Subcutaneous adipose tissue (tissue), 4 donors: ENCODE measurements around the gene PARP15. TPM values are rescaled to one million over a fixed set of nuclear protein-coding genes. Genes with fewer than 3 reads are reported as not detected.

ENCODE experiments used
- CTCF ChIP-seq: fragments of 450-650 bp; IDR thresholded peaks from one replicate; pipeline ENCODE4 v1.5.1; 2016; ENCODE audit warnings: low read depth, mild to moderate bottlenecking, control low read depth, antibody characterized with exemption, moderate library complexity
- total RNA-seq, 4 donors: library from RNA; depleted of rRNA; stranded (reverse); fragments of >200 nt; gene quantifications; one replicate each; pipeline ENCODE4 v1.1.0, GENCODE V29; 2016

PARP15 gene
- total RNA-seq, 4 donors from 2014 or later = 4.9 to 20.7 (median 8.0) TPM

GRCh38 chr3:122559906-122560305 is 17.5 kb upstream of the PARP15 start:
- TF ChIP-seq CTCF = no peak

- no peak for TF ChIP-seq CTCF
Measured at GRCh38 chr3:122560680-122561079, 16.8 kb upstream of the PARP15 start.

GRCh38 chr3:122562923-122563716 is 14.3 kb upstream of the PARP15 start:
- TF ChIP-seq CTCF = no peak

GRCh38 chr3:122563717-122564025 is 13.8 kb upstream of the PARP15 start:
- TF ChIP-seq CTCF = no peak

- TF ChIP-seq CTCF = no peak
Measured at GRCh38 chr3:122564155-122564912, 13.1 kb upstream of the PARP15 start, which contains the start of the genes DTX3L and PARP9. Gene DTX3L (plus strand): TSS chr3:122564338. CDS start chr3:122564427, 89 bp downstream. Gene PARP9 (minus strand): TSS chr3:122564300. CDS start chr3:122559620, 4,680 bp downstream.

- TF ChIP-seq CTCF = no peak
Measured at GRCh38 chr3:122568755-122569154, 8.7 kb upstream of the PARP15 start.

GRCh38 chr3:122572940-122573412 is 4.5 kb upstream of the PARP15 start:
- TF ChIP-seq CTCF = no peak
